ENCODE results near the gene RASIP1.

GRCh38 chr19:48722196-48722708 lies 18.2 kb downstream of the RASIP1 start:
- TF ChIP-seq, protein P1, sequence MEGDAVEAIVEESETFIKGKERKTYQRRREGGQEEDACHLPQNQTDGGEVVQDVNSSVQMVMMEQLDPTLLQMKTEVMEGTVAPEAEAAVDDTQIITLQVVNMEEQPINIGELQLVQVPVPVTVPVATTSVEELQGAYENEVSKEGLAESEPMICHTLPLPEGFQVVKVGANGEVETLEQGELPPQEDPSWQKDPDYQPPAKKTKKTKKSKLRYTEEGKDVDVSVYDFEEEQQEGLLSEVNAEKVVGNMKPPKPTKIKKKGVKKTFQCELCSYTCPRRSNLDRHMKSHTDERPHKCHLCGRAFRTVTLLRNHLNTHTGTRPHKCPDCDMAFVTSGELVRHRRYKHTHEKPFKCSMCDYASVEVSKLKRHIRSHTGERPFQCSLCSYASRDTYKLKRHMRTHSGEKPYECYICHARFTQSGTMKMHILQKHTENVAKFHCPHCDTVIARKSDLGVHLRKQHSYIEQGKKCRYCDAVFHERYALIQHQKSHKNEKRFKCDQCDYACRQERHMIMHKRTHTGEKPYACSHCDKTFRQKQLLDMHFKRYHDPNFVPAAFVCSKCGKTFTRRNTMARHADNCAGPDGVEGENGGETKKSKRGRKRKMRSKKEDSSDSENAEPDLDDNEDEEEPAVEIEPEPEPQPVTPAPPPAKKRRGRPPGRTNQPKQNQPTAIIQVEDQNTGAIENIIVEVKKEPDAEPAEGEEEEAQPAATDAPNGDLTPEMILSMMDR (IDR thresholded peaks at IDR 0.05): no peak
- no peak for TF ChIP-seq POLR2A (IDR thresholded peaks at IDR 0.05)

All from heart left ventricle (tissue), 13 donors.